ENCODE results near the gene MEGF10. TPM values are rescaled to one million over a fixed set of nuclear protein-coding genes. Genes with fewer than 3 reads are reported as not detected.

MEGF10 gene
- total and polyA plus RNA-seq, 10 of the 15 experiments (the other 5 are each of a cell fraction or from before 2014, with no cell fraction given): 0.03 to 0.21 (median 0.05) TPM; not detected in 5

- H3K27ac ChIP-seq (ENCODE audit: control insufficient read depth, insufficient read depth): no peak overlapping the region
- no peaks in the 10 kb centered on the region for H3K36me3 ChIP-seq (ENCODE audit: control insufficient read depth in 2 of 2, insufficient read depth in 2 of 2, low read length in 1 of 2)
- ChIA-PET RAD21 (ENCODE audit: unreplicated experiment) (no interaction called here), CTCF (interaction anchor here (1.1 to 1.4 kb wide), 2 partner anchors 12 to 873 kb away, joined by 3 read pairs; no protein-coding TSS in a partner anchor), SMC1A (ENCODE audit: uncharacterized antibody, unreplicated experiment) (no interaction called here), POLR2A (no interaction called here)
- H2AFZ ChIP-seq (ENCODE audit: control insufficient read depth, low read depth, low read length): no peak overlapping the region
- 68% methylated on average over 3 of the region's 3 CpGs for WGBS (ENCODE audit: insufficient coverage, insufficient replicate concordance, low lambda C conversion rate, missing lambda C conversion rate)
- H4K20me1 ChIP-seq (ENCODE audit: control insufficient read depth, insufficient read depth): no peaks in the 10 kb centered on the region
- peaks cover 11% of the 10 kb centered on the region for H3K4me1 ChIP-seq (ENCODE audit: control insufficient read depth, insufficient read depth, low read length)
- ATAC-seq (no peak), DNase-seq (ENCODE audit: low read depth, low spot score) (no peak), FAIRE-seq (no peak)
- in situ Hi-C loops (cut with MboI): no loop called here
- H3K27me3 ChIP-seq (replicated peaks in 1 of 2; ENCODE audit: control insufficient read depth in 2 of 2, insufficient read depth in 2 of 2, low read length in 1 of 2): no peaks in the 10 kb centered on the region
- H3K9ac ChIP-seq (ENCODE audit: control insufficient read depth, insufficient read depth, low read length): no peak overlapping the region
- no peak overlapping the region for H3K4me2 ChIP-seq (ENCODE audit: control insufficient read depth, insufficient read depth)
- no TSS peak for BruUV-seq (replicated peaks)
- no peak overlapping the region for H3K4me3 ChIP-seq
- TF ChIP-seq TCF7 (IDR thresholded peaks at IDR 0.05; ENCODE audit: borderline replicate concordance): no peak
- no peak for TF ChIP-seq NR2C1 (IDR thresholded peaks at IDR 0.05)
- TF ChIP-seq ZNF24 (IDR thresholded peaks at IDR 0.05): no peak
- no peak for TF ChIP-seq ZSCAN29 (IDR thresholded peaks at IDR 0.05)
- no peak for TF ChIP-seq ZZZ3 (IDR thresholded peaks at IDR 0.05; ENCODE audit: control insufficient read depth, insufficient read length, low read depth)
- TF ChIP-seq, protein P1, sequence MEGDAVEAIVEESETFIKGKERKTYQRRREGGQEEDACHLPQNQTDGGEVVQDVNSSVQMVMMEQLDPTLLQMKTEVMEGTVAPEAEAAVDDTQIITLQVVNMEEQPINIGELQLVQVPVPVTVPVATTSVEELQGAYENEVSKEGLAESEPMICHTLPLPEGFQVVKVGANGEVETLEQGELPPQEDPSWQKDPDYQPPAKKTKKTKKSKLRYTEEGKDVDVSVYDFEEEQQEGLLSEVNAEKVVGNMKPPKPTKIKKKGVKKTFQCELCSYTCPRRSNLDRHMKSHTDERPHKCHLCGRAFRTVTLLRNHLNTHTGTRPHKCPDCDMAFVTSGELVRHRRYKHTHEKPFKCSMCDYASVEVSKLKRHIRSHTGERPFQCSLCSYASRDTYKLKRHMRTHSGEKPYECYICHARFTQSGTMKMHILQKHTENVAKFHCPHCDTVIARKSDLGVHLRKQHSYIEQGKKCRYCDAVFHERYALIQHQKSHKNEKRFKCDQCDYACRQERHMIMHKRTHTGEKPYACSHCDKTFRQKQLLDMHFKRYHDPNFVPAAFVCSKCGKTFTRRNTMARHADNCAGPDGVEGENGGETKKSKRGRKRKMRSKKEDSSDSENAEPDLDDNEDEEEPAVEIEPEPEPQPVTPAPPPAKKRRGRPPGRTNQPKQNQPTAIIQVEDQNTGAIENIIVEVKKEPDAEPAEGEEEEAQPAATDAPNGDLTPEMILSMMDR (IDR thresholded peaks at IDR 0.05 in 2 of 3, conservative IDR thresholded peaks at IDR 0.05 in 1 of 3; ENCODE audit: control insufficient read depth in 2 of 3, extremely low read depth in 1 of 3, insufficient read depth in 1 of 3, low read depth in 3 of 3, low read length in 3 of 3): no peak
- TF ChIP-seq EGR1 (IDR thresholded peaks at IDR 0.05; ENCODE audit: borderline replicate concordance in 1 of 2, low read depth in 2 of 2, low read length in 2 of 2): no peak
- TF ChIP-seq BACH1 (IDR thresholded peaks at IDR 0.05; ENCODE audit: borderline replicate concordance): no peak
- TF ChIP-seq, protein P2, sequence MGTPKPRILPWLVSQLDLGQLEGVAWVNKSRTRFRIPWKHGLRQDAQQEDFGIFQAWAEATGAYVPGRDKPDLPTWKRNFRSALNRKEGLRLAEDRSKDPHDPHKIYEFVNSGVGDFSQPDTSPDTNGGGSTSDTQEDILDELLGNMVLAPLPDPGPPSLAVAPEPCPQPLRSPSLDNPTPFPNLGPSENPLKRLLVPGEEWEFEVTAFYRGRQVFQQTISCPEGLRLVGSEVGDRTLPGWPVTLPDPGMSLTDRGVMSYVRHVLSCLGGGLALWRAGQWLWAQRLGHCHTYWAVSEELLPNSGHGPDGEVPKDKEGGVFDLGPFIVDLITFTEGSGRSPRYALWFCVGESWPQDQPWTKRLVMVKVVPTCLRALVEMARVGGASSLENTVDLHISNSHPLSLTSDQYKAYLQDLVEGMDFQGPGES (IDR thresholded peaks at IDR 0.05): no peak
- TF ChIP-seq SMAD5 (IDR thresholded peaks at IDR 0.05; ENCODE audit: low read depth): no peak
- TF ChIP-seq POLR2A (IDR thresholded peaks at IDR 0.05; ENCODE audit: low read depth, low read length): no peak
- TF ChIP-seq TBL1XR1 (IDR thresholded peaks at IDR 0.05; ENCODE audit: low read depth, low read length): no peak
- no peak for TF ChIP-seq MYC (IDR thresholded peaks at IDR 0.05; ENCODE audit: insufficient read depth, insufficient read length, insufficient replicate concordance, low read length, severe bottlenecking)
- TF ChIP-seq HDAC2 (IDR thresholded peaks at IDR 0.05): no peak
- no peak for TF ChIP-seq CHD1 (IDR thresholded peaks at IDR 0.05; ENCODE audit: low read depth, low read length)
- no peak for TF ChIP-seq PRDM15 (CRISPR knock-in tag; IDR thresholded peaks at IDR 0.05)
- TF ChIP-seq POLR2AphosphoS2 (IDR thresholded peaks at IDR 0.05; ENCODE audit: low read depth, low read length): no peak
- intact Hi-C loops (cut with micrococcal nuclease; ENCODE audit: unreplicated experiment): no loop called here
- H3K79me2 ChIP-seq (ENCODE audit: control insufficient read depth, insufficient read depth, low read length): no peaks in the 10 kb centered on the region
- H3K9me3 ChIP-seq (replicated peaks; ENCODE audit: control insufficient read depth, insufficient read depth, low read length): no peaks in the 10 kb centered on the region
Measured at GRCh38 chr5:127412698-127413097, 122.1 kb downstream of the MEGF10 start.
